GM10847 (cell line): Measurements from ENCODE around the gene TRPV4.

Source experiments
- POLR2A ChIP-seq: IDR thresholded peaks from 2 replicates; pipeline ENCODE4 v1.6.1; 2011; ENCODE audit not compliant: insufficient read length; ENCODE audit errors: extremely low read depth

The TRPV4 gene

GRCh38 chr12:109766251-109766778, 66.9 kb downstream of the TRPV4 start:
- TF ChIP-seq POLR2A: no peak

DNA sequence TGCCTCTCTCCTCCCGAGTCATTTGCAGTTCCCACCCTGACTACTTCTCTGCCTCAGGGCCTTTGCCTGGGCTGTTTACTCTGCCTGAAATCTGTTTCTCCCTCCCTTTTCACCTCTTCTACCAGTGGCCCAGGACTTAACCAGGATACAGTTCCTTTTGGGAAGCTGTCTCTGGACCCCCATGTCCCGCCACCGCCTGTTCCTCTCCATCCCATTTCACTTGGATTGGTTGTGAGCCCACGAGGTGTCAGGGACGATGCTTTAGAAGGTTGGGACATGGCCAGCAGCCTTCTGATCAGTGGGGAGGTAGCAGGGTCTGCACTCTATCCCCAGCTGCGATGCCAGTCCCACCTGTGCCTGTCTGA, 67.8 kb downstream of the TRPV4 start:
- TF ChIP-seq POLR2A: no peak

DNA sequence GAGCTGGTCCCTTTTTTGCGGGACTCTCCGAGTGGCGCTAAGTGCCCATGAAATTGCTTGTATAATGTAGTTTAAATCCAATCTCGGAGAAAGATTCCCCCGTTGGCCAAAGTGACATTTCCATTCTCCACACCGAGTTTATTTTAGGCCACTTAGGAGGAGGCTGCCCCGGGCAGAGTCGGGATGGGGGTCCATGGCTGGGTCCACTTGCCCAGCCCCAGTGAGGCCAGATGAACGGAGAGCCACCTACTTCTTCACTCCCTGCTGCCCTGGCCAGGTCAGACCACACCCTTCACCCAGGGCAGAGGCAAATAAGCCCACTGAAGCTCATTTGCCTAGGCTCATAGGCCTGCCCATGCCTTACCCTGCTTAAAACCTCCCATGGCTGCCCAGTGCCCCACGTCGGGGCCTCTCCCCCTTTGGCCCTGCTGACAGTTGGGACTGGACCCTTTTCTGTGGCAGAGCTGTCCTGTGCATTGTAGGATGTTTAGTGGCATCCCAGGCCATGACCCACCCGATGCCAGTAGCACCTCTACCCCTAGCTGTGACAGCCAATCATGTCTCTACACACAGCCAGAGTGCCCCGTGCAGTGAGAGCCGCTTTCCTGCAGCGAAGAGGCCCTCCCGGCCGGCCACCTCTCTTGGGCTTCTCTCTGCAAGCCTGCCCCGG, 68.3 kb downstream of the TRPV4 start:
- no peak for TF ChIP-seq POLR2A

DNA sequence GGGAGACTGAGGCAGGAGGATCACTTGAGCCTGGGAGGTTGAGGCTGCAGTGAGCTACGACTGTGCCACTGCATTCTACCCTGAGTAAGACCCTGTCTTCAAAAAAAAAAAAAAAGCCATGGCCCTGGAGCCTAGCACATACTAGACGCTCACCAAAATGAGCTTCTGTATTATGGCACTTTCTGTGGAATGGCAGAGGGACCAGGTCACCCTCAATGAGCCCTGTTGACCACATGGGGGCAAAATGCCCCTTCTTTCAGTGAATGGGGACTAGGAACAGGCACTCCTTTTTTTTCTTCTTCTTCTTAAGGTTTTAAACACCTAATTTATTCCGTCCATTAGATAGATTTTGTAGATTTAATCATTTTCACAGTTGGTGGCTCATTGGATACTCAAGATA, 69.1 kb downstream of the TRPV4 start:
- no peak for TF ChIP-seq POLR2A

DNA sequence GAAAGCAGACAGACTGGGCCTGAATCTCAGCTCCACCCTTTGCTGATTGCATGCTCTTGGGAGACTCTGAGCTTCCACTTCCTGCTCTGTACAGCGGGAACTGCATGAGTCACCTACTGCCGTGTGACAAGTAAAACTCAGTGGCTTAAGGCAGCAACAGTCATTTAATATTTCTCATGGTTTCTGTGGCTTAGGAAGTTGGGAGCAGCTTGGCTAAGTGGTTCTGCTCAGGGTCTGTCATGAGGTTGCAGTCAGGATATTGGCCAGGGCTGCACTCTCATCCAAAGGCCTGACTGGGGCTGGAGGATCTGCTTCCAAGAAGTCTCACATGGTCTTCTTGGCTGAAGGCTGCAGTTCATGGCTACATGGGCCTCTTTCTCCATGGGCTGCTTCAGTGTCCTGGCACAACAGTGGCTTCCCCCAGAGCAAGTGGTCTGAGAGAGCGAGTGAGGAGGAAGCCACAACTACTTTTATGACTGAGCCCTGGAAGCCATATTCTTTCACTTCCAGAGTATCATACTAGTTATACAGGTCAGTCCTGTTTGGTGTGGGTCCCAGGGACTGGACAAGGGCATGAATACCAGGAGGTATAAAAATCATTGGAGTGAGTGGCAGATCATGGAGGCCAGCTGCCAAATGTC, 69.9 kb downstream of the TRPV4 start:
- TF ChIP-seq POLR2A: no peak

DNA sequence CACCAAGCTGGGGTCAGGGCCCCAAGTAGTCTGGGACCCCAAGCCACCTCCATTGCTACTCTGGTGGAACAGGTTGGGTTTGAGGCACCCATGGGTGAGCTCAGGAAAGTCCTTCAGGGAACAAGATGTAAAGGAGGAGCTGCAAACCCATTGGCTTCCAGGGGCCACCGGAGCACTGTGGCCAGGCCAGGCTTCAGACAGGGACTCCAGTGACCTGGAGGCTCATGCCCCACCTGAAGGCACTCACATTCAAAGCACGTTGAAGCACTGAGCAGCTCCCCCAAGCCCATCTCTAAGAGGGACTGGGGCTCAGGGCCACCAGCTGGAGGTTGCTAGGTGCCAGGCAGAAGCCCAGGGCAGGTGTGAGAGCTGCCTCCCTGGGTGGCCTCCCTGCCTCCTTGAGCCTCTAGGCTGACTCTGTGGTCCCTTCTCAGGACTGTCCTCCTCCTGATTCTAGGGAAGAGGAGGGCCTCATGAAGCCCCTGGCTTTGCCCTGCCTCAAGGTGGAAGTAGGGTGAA, 70.5 kb downstream of the TRPV4 start:
- TF ChIP-seq POLR2A: no peak

DNA sequence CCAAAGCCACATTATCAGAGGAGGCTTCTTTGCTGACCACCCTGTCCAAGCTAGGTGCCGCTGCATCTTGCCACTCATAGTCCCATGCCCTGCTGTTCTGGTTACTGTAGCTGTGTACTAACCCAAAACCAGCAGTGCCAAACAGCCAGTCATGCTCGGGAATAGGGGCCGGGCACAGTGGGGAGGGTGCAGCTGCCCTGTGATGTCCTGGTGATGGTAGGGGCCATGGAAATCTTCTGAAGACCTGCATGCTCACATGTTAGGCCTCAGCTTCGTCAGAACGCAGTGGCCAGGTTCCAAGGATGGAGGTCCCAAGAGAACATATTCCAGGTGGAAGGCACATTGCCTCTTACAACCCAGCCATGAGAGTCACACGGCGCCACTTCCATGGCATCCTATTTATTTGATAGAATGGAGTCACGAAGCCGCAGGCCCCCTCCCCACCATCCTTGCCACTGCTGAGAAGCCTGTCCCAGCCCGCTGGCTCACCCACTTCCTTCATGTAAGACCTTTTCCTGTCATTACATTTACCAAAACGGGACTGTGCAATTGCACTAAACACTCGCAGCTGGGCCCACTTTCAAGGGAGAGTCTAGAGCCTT, 71.0 kb downstream of the TRPV4 start:
- no peak for TF ChIP-seq POLR2A

GRCh38 chr12:109760930-109761921, 72.0 kb downstream of the TRPV4 start:
- no peak for TF ChIP-seq POLR2A

DNA sequence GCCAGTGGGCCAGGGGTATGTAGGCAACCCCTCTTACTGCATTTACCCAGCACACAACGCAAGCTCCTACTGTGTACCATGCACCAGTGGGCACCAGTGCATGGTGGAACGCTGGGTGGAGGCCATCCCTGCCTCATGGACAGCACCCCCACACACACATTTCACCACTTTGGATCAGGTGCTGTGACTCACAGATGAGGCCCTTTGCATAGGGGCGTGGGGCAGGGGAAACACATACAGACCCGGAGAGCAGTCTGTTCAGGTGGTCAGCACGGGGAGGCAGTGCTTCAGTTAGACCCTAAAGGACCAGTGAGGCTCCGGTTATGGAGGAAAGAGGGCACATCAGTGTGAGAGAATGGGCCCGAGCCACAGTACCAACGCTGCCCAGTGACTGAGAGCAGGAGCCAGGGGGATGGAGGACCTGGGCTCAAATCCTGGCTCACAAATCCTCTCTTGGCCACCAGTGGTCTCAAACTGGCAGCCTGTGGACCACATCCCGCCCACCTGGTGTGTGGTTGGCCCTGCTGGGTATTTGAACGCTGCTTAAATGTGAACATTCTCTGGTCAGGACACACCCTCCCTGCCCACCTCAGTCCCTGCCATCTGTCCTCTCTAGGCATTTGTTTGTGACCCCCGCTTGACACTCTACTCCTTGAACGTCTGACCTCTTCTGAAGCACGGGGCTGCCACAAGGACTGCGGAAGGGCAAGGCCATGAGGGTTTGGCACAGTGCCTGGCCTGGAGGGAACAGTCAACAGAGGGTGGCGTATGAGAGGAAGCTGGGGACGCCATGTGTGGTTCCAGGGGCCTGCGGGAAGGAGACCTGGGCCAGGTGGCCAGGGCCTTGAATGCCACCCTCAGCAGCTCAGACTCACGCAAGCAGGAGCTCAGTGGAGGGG, 72.9 kb downstream of the TRPV4 start:
- TF ChIP-seq POLR2A: no peak

DNA sequence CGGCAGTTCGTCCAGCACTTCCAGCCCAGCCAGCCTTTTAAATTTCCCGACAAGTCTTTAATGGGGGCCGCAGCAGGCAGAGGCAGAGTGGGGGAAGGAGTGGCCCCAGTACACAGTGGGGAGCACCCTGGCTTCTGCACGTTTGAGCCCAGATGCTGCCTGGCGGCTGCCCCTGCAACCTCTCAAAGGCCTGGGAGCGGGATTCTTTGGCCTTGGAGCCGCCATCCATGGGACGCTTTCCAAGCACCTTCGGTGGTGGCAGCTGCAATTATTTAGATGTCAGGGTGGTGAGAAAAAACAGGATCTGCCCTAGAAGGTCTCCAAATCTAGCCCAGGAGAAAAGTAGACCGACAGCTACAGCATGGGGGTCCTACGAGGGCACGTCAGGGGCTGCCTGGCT, 73.6 kb downstream of the TRPV4 start:
- TF ChIP-seq POLR2A: no peak

- no peak for TF ChIP-seq POLR2A
Measured at GRCh38 chr12:109758426-109759420, 74.5 kb downstream of the TRPV4 start.

DNA sequence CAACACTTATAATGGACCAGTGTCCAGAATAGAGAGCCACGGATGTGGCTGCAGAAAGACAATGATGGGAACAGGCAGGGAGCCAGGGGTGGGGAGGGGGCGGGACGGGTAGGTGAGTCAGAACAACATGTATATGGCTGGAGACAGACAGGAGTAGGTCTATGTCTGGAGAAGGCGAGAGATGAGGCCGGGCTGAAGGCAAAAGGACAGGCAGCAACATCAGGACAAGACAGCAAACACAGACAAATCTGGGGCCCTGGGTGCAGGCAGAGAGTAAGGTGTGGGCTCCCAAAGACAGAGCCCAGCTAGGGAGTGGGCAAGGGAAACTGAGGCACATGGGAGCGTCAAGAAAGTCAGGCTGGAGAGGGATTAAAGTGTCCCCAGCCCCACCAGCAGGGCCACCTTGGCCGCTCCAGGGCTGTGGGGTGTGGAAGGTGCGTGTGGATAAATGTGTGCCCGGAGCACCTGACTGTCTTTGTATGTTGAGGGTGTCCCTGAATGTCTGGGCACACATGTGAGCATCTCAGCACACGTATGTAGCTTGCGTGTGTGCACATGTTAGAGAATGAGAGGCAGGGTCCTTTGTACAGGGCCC, 75.4 kb downstream of the TRPV4 start:
- TF ChIP-seq POLR2A: no peak
